Heart right ventricle (tissue), 16 donors: ENCODE measurements around the gene PLPPR5. TPM values are rescaled to one million over a fixed set of nuclear protein-coding genes. Genes with fewer than 3 reads are reported as not detected.

Source experiments
- ATAC-seq, 8 donors: fragments of 200-7000 bp; cut with Tn5 transposase; one replicate each; pipeline ENCODE4 v1.9.1; 2020; ENCODE audit warnings: mild to moderate bottlenecking in 8 of 8, moderate library complexity in 8 of 8, moderate number of reproducible peaks in 1 of 8
- DNase-seq, 2 donors: peaks; one replicate each; pipeline ENCODE4 v3.0.0-alpha.2; 2020
- H3K27ac ChIP-seq, 10 donors: fragments of 200-600 bp; sonication (generic) in 2 of 10; one replicate each; pipeline versions ENCODE4 v1.5.0 to v1.8.0; 2020 to 2022; ENCODE audit warnings: mild to moderate bottlenecking in 3 of 10
- H3K27me3 ChIP-seq, 7 donors: fragments of 200-600 bp; one replicate each; pipeline ENCODE4 v1.8.0; 2021 to 2022; ENCODE audit warnings: mild to moderate bottlenecking in 2 of 7
- H3K36me3 ChIP-seq, 9 donors: fragments of 200-600 bp; sonication (generic) in 1 of 9; one replicate each; pipeline versions ENCODE4 v1.5.0 to v1.8.0; 2020 to 2022; ENCODE audit warnings: mild to moderate bottlenecking in 2 of 9
- H3K4me1 ChIP-seq, 9 donors: fragments of 200-600 bp; sonication (generic) in 1 of 9; one replicate each; pipeline versions ENCODE4 v1.5.0 to v1.8.0; 2020 to 2022; ENCODE audit warnings: mild to moderate bottlenecking in 4 of 9
- H3K4me3 ChIP-seq, 10 donors: fragments of 200-600 bp; sonication (generic) in 2 of 10; one replicate each; pipeline versions ENCODE4 v1.5.0 to v1.8.0; 2020 to 2022; ENCODE audit warnings: mild to moderate bottlenecking in 7 of 10, moderate library complexity in 2 of 10
- H3K9me3 ChIP-seq, 11 donors: fragments of 200-600 bp in 10 of 11; sonication (generic) in 2 of 11; one replicate each; pipeline versions ENCODE4 v1.5.0 to v1.8.0; 2013 to 2022; ENCODE audit warnings: mild to moderate bottlenecking in 2 of 11, control low read depth in 1 of 11, moderate library complexity in 1 of 11
- WGBS, 2 donors: extraction: QIAGEN DNeasy Blood & Tissue Kit; methylation state at CpG; one replicate each; pipeline ENCODE4 v1.1.7; 2013; ENCODE audit warnings: inconsistent platforms in 1 of 2; 5-methylcytosine and 5-hydroxymethylcytosine counted together
- intact Hi-C, 10 donors: fragments of 100-400 bp; cut with DNase I; formaldehyde crosslinking; loops; one replicate each; pipeline versions ENCODE4 v1.11.1 to v1.14.2; 2022
- polyA plus RNA-seq, 2 donors: library from polyadenylated mRNA; stranded (reverse); fragments of 200-250 nt; gene quantifications; one replicate each; pipeline ENCODE4 v1.2.3, GENCODE V29; 2013
- total RNA-seq, 10 donors: library from RNA; stranded (reverse); fragmentation: NEBNext Ultra II Directional in 3 of 10; extraction: Animal tissue kit (Norgen Biotek cat#: 25700) in 3 of 10; gene quantifications; one replicate each; pipeline versions ENCODE4 v1.2.1 to v1.2.4, GENCODE V29; 2021 to 2023
- TF ChIP-seq, protein P1 (sequence below), 9 donors: fragments of 200-600 bp; sonication (generic) in 2 of 9; IDR thresholded peaks; one replicate each; pipeline versions ENCODE4 v1.5.0 to v1.8.0; 2021 to 2022; ENCODE audit warnings: antibody characterized with exemption in 9 of 9, mild to moderate bottlenecking in 5 of 9, moderate library complexity in 1 of 9
- donor health status: Arrhythmogenic right ventricular cardiomyopathy.
- donor health status: ischemic (EF 13 %, LVEDD 7.1; RV severe dilation, severe dysfunction).
- donor health status: healthy with polysubstance abuse.
- donor health status: DM: no; HTN: yes; CAD: no.
- donor health status: DM: no; HTN: no; CAD: no.
- donor health status: ischemic (EF 25% LVEDD 6.9; RV normal size, moderate dysfunction).
- donor health status: ischemic (EF 25% LVEDD 5.7; RV mildly dilated, moderate dysfunction).
- donor health status: healthy.
- donor health status: DM: yes; HTN: yes; CAD: no.
- donor health status: Ischemic cardiomyopathy.
- donor health status: ischemic (EF 35%, LVEDD 5.7; RV mildly dilated, moderate dysfunction).
- donor health status: nonischemic (EF 11% LVEDD 7.7; RV severe dilation, severe dysfunction).
- donor health status: DM: yes; HTN: yes; CAD: no.
- donor health status: PGD.
- donor health status: ischemic (EF 29% LVEDD 5.4; RV normal size, mild dysfunction).
- donor health status: nonischemic (EF 23%, LVEDD 6.1; RV moderate dilation, normal function).

PLPPR5 gene
- total and polyA plus RNA-seq, 12 donors = 0.08 TPM; not detected in 11

- WGBS, 2 donors = 57 to 64% methylated on average over 3 of the region's 3 CpGs
- Histone ChIP-seq H3K27ac (no peak overlapping the region), H3K9me3 (no peaks in the 10 kb centered on the region), H3K36me3 (no peaks in the 10 kb centered on the region), H3K4me1 (no peaks in the 10 kb centered on the region), H3K4me3 (no peak overlapping the region), H3K27me3 (peaks cover 0 to 13% (median 0%) of the 10 kb centered on the region in 7 donors)
- ATAC-seq (no peak), DNase-seq (no peak)
- intact Hi-C loops = loop anchor here in 1 of 10 donors (10.0 kb wide), 1 partner anchor 48 kb away; no protein-coding TSS in a partner anchor
- TF ChIP-seq, protein P1, sequence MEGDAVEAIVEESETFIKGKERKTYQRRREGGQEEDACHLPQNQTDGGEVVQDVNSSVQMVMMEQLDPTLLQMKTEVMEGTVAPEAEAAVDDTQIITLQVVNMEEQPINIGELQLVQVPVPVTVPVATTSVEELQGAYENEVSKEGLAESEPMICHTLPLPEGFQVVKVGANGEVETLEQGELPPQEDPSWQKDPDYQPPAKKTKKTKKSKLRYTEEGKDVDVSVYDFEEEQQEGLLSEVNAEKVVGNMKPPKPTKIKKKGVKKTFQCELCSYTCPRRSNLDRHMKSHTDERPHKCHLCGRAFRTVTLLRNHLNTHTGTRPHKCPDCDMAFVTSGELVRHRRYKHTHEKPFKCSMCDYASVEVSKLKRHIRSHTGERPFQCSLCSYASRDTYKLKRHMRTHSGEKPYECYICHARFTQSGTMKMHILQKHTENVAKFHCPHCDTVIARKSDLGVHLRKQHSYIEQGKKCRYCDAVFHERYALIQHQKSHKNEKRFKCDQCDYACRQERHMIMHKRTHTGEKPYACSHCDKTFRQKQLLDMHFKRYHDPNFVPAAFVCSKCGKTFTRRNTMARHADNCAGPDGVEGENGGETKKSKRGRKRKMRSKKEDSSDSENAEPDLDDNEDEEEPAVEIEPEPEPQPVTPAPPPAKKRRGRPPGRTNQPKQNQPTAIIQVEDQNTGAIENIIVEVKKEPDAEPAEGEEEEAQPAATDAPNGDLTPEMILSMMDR (IDR thresholded peaks at IDR 0.05) = no peak
These were observed 41.5 kb downstream of the PLPPR5 start for GRCh38 chr1:98963064-98963758.

DNA sequence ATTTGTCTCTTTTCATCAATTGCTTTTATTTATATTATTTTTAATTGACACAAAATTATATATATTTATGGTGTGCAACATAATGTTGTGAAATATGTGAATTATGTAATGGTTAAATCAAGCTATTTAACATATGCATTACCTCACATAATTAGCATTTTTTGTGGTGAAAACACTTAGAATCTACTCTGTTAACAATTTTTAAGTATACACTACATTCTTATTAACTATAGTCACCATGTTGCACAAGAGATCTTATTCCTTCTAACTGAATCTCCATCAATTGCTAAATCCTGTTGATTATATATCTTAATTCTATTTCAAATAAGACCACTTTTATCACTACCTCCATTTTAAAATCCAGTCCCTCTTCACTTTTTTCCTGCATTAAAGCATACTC lies 42.5 kb downstream of the PLPPR5 start:
- TF ChIP-seq, protein P1 (IDR thresholded peaks at IDR 0.05) = no peak
- Histone ChIP-seq H3K4me1 (no peaks in the 10 kb centered on the region), H3K36me3 (no peaks in the 10 kb centered on the region), H3K4me3 (no peak overlapping the region), H3K27me3 (peaks cover 0 to 13% (median 0%) of the 10 kb centered on the region in 7 donors), H3K9me3 (no peaks in the 10 kb centered on the region), H3K27ac (no peak overlapping the region)
- intact Hi-C loops = loop anchor here in 1 of 10 donors (10.0 kb wide), 1 partner anchor 47 kb away; no protein-coding TSS in a partner anchor
- DNase-seq (no peak), ATAC-seq (no peak)

DNA sequence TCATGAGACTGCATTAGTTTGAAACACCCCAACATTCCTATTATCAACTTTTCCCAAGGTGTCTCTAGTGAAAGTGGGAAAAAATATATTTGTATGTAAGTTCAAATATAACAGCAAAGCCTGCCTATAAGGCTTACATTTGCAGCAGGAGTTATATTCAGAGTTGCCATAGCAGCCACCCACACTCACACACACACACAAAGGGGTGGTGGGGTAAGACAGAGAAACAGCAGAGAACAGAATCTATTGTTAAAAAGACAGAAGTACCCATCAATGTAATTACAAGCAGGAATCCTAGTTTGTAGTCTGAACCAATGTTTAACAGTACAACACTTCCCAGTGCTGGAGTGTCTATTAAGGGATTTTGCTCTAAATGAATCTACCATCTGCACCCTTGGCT lies 55.0 kb downstream of the PLPPR5 start:
- Histone ChIP-seq H3K9me3 (no peaks in the 10 kb centered on the region), H3K27me3 (no peaks in the 10 kb centered on the region), H3K27ac (no peak overlapping the region), H3K4me3 (no peak overlapping the region), H3K36me3 (no peaks in the 10 kb centered on the region), H3K4me1 (no peaks in the 10 kb centered on the region)
- no peak for DNase-seq
- TF ChIP-seq, protein P1 (IDR thresholded peaks at IDR 0.05) = no peak
- ATAC-seq = no peak
- intact Hi-C loops = no loop called here

GRCh38 chr1:98949166-98949565 lies 55.5 kb downstream of the PLPPR5 start:
- WGBS, 2 donors = 56 to 68% methylated on average over 2 of the region's 2 CpGs
- Histone ChIP-seq H3K4me1 (no peaks in the 10 kb centered on the region), H3K36me3 (no peaks in the 10 kb centered on the region), H3K4me3 (no peak overlapping the region), H3K9me3 (no peaks in the 10 kb centered on the region), H3K27me3 (no peaks in the 10 kb centered on the region), H3K27ac (no peak overlapping the region)
- intact Hi-C loops = no loop called here
- TF ChIP-seq, protein P1 (IDR thresholded peaks at IDR 0.05) = no peak
- ATAC-seq = no peak
- DNase-seq = no peak
